NCI-H128 (cell line): Measurements from ENCODE around the gene TLCD4.
"Not testable (repeated sequence)": the region's sequence is repeated elsewhere in the genome, so short reads cannot be mapped to it uniquely, and the experiment has no call there.

Experiments
- DNase-seq: peaks from one replicate; lab custom pipeline; 2025; ENCODE audit not compliant: unreplicated experiment; lab: John Stamatoyannopoulos, UW

The TLCD4 gene

DNA sequence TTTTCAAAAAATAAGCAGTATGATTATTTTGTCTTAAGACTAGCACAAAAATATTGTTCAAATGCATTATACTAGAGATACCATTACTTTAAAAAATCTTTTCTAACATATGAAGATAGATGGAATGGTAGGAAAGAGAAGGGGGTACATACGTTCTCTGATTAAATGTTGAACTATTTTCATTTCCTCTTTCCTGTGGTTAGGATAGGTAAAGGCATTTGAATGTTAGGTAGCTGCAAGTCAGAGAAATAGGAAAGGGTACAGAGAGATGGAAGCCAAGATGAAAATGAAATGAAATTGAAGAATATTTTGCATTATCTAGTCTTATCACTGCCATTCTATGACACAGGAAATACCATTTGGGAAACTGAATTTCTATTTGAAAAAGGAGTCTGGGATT, 28.3 kb downstream of the TLCD4 start:
- no peak for DNase-seq

DNA sequence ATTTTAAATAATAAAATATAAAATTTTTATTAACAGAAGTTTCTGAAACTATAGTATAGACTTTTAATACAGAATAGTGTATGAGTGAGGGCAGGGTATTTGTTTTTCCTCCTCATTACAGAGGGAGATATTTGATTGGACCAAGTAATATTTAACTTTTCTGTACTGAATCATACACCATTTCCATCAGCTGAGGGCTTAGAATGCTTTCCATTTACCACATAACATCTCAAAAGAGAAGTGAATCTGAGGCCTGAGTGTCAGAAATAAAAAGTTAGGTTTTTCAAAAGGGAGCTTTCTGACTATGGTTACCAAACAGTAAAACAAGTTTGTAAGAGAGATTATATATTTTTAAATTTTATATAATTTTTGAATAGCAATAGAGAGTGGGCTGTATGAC, 29.5 kb downstream of the TLCD4 start:
- DNase-seq: no peak

DNA sequence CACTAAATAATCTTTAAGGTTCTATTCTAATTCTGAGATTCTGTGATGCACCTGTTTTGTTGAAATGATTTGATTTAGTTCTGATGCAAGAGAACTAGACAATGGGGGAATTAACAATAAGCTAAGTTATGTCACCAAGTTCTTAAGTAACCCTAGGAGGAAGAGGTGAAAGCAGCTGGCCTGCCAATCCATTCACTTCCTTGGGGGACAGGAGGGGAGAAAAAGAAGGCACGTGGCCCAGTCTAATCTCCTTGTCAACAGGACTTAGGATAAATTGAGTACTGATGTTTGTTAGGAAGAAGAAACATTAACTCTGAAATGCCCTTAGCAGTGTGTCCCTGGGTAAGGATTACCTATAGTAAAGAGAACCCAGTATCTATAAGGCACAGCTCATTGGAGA, 36.9 kb downstream of the TLCD4 start:
- DNase-seq: no peak

DNA sequence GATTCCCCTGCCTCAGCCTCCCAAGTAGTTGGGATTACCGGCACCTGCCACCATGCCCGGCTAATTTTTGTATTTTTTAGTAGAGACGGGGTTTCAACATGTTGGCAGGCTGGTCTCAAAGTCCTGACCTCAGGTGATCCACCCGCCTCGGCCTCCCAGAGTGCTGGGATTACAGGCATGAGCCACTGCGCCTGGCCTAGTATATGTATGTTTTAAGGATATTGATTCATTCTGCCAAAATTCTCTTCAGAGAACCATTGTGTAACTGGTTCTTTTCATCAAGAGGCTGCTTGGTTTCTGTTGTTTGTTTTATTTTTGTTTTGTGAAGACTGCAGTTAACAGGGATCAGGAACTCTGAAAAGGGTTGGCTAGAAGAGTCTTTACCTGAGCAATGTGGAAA, 48.4 kb downstream of the TLCD4 start:
- not testable (repeated sequence) for DNase-seq
